Retina (tissue), 1 donor: Measurements from ENCODE around the gene TRPM2.
A peak's percentile ranks its signal among the peaks of the same experiment; 100 is the strongest.
"Not testable (repeated sequence)": the region's sequence is repeated elsewhere in the genome, so short reads cannot be mapped to it uniquely, and the experiment has no call there.

Experiments
- DNase-seq: peaks from one replicate; pipeline ENCODE4 v3.0.0-alpha.2; 2016

Gene TRPM2

GRCh38 chr21:44354775-44355771 is 1.7 kb downstream of the TRPM2 start:
- no peak for DNase-seq

- no peak for DNase-seq
These were observed 2.7 kb downstream of the TRPM2 start for GRCh38 chr21:44356160-44356559.

GRCh38 chr21:44356636-44357035 is 3.2 kb downstream of the TRPM2 start:
- no peak for DNase-seq

- no peak for DNase-seq
These were observed 3.8 kb downstream of the TRPM2 start for GRCh38 chr21:44357064-44357837.

GRCh38 chr21:44359396-44359795 is 6.0 kb downstream of the TRPM2 start:
- DNase-seq, result no peak

- no peak for DNase-seq
These were observed 6.7 kb downstream of the TRPM2 start for GRCh38 chr21:44360159-44360558.

- not testable (repeated sequence) for DNase-seq
These were observed 8.5 kb downstream of the TRPM2 start for GRCh38 chr21:44361903-44362302.

GRCh38 chr21:44363278-44363677 is 9.9 kb downstream of the TRPM2 start:
- DNase-seq, result no peak

- DNase-seq, result no peak
These were observed 11.0 kb downstream of the TRPM2 start for GRCh38 chr21:44364151-44365053.

GRCh38 chr21:44365251-44365966 is 12.0 kb downstream of the TRPM2 start:
- no peak for DNase-seq

- DNase-seq, result no peak
These were observed 12.7 kb downstream of the TRPM2 start for GRCh38 chr21:44365967-44366585.

- no peak for DNase-seq
These were observed 13.3 kb downstream of the TRPM2 start for GRCh38 chr21:44366586-44367211.

- DNase-seq, result peak; percentile 33
These were observed 15.5 kb downstream of the TRPM2 start for GRCh38 chr21:44368711-44369446.

- peak; percentile 53 for DNase-seq
These were observed 16.8 kb downstream of the TRPM2 start for GRCh38 chr21:44370027-44370735.

GRCh38 chr21:44370786-44371410 is 17.5 kb downstream of the TRPM2 start:
- no peak for DNase-seq

GRCh38 chr21:44371596-44371995 is 18.2 kb downstream of the TRPM2 start:
- no peak for DNase-seq

- no peak for DNase-seq
These were observed 19.2 kb downstream of the TRPM2 start for GRCh38 chr21:44372616-44373015.

- no peak for DNase-seq
These were observed 21.3 kb downstream of the TRPM2 start for GRCh38 chr21:44374601-44375280.

- DNase-seq, result no peak
These were observed 21.8 kb downstream of the TRPM2 start for GRCh38 chr21:44375281-44375651.
